CD4-positive, alpha-beta T cell treated with Interleukin-12 subunit alpha and Interleukin-12 subunit beta, for 1 hour (primary cell): Measurements from ENCODE around the gene ORM2.
"Not testable (repeated sequence)": the region's sequence is repeated elsewhere in the genome, so short reads cannot be mapped to it uniquely, and the experiment has no call there.

Source experiments
- DNase-seq: peaks from one replicate; pipeline ENCODE4 v3.0.0-alpha.2; 2020

ORM2 gene

DNA sequence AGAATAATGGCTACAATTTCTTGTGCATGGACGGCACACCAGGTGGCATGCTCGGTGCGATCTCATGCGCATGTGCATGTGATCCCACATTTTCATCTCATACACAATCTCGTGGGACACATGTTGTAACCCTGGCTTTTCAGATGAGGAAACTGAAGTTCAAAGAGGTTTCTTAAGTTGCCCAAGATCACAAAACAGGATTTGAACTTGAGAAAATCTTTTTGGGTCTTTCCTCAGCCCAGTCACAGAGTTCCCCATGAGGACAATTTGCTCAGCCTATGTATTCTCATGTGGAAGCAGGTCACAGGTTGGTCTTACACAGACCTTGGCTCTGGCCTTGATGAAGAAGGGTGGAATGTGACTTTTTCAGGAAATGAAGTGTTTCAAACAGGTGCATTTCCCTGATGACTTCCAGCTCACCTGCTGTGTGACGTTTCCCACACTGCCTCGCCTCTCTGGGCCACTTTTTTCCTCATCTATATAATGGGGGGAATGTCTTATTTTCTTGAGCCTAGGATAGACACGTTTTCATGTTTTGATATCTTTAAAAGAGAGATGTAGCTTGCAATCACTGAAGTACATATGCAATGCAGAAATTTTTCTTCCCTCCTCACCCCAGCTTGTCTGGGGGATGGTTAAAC lies 13.8 kb upstream of the ORM2 start:
- DNase-seq, result no peak

DNA sequence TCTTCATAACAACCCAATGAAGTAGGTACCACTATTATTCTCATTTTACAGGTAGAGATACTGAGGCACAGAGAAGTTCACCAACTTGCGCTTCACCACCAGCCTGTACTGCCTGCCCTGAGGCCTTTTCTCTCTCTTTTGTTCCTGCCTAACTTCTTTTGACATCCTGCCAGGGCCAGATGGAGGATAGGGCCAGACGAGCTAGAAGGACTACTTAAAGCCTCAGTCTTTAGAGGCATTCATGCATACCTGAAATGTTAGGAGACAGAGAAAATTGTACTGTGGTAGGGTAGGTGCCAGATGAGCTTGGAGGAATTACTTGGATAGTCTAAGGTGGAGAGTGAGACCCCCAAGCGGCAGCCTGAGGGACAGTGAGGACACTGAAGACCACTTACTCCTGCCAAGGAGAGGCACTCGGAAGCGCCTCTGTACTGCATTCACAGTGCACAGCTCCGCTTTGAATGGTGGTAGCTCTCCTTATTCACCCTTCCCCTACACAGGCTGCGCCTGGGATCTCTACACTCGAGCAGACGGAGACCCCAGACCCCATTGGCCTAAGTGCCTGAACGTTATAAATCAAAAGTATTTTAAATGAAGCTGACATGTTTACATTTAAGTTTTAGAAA lies 13.0 kb upstream of the ORM2 start:
- no peak for DNase-seq

DNA sequence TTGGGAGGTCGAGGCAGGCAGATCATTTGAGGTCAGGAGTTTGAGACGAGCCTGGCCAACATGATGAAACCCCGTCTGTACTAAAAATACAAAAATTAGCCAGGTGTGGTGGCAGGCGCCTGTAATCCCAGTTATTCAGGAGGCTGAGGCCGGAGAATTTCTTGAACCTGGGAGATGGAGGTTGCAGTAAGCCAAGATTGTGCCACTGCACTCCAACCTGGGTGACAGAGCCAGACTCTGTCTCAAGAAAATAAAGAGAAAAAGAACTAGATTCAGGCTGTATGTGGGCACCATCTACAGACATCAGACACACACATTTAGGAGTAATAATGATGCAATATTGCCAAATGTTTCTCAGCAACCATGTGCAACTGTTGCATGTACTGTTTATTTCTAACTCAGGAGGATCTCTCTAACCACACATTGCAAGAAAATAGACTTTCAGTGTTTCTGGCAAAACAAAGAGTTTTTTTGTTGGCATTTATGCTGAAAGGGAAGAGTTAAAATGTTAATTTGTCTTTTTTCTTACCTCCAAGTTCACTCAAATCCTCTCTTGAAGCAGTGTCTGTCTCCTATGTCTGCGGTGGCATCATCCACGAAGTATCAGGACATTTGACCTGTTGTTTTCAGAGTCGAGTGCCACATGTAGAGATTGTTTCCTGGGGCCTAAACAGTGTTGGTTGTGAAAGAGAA lies 11.9 kb upstream of the ORM2 start:
- no peak for DNase-seq

DNA sequence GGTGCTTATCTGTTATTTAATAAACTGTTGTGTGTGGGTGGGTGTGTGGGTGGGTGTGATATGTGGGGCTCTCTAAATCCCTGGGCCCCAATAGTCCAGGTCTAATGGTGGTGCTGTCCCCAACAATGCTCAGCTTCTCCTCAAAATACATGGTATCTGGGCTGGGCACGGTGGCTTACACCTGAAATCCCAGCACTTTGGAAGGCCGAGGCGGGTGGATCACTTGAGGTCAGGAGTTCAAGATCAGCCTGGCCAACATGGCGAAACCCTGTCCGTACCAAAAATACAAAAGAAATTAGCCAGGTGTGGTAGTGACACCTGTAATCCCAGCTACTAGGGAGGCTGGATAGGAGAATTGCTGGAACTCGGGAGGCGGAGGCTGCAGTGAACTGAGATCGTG lies 11.3 kb upstream of the ORM2 start:
- DNase-seq, result no peak

DNA sequence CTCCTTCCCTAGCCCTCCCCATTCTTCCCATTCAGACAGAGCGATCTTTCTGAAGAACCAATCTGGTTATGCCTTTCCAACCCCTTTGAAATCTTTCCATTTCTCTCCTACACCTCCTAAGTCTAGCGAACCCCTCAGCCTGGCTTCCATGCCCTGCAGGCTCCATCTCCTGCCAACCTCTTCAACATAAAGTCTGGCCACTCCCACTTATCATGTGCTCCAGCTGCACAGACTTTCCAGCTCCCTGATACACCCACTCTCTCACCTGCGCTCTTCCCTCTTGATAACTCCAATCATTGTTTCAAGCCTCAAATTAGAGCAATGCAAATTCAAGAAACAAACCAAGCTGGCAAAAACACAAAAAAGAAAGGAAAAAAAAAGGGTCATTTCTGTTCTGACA lies 10.5 kb upstream of the ORM2 start:
- DNase-seq, result no peak

DNA sequence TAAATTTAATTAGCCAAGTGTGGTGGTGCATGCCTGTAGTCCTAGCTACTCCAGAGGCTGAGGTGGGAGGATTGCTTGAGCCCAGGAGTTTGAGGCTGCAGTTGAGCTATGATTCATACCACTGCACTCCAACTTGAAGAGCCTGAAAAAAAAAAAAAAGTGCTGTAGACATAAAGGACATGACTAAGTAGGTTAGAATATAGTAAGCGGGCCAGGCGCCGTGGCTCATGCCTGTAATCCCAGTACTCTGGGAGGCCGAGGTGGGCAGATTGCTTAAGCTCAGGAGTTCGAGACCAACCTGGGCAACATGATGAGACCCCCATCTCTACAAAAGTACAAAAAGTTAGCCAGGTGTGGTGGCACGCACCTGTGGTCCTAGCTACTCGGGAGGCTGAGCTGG lies 9.0 kb upstream of the ORM2 start:
- not testable (repeated sequence) for DNase-seq

DNA sequence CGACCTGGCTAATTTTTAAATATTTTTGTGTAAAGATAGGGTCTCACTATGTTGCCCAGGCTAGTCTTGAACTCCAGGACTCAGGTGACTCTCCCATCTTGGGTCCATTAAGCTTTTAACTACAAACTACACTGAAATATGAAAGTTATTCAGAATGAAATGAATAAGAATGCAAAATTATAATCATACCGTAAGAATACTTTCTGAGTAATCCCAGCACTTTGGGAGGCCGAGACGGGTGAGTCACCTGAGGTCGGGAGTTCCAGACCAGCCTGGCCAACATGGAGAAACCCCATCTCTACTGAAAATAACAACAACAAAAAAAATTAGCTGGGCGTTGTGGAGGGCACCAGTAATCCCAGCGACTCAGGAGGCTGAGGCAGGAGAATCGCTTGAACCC lies 7.9 kb upstream of the ORM2 start:
- no peak for DNase-seq

DNA sequence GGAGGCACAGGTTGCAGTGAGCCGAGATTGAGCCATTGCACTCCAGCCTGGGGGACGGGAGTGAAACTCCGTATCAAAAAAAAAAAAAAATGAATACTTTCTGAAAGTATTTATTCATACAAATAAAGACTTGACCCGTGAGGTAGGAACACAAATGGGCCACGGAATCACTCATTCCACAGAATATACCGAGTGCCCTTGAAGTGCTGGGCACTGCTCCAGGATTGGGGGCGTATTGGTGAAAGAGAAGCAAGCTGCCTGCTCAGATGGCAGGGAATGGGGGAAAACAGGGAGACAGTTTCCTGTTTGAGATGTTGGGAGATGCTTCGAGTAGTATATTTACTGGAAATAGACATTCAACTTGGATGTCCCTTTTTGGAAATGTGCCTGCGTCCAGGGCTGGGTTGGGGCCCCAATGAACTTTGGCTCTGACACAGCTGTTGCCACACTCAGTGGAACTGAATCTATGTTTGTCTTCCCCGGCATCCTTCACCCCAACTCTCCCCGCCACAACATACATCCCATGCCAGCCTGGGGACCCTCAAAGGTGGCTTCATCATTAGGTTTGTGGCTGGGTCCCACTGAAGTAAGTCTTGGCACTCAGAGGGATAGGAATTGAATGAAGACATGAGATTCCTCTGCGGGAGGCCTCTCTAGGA lies 7.4 kb upstream of the ORM2 start:
- DNase-seq, result not testable (repeated sequence)

DNA sequence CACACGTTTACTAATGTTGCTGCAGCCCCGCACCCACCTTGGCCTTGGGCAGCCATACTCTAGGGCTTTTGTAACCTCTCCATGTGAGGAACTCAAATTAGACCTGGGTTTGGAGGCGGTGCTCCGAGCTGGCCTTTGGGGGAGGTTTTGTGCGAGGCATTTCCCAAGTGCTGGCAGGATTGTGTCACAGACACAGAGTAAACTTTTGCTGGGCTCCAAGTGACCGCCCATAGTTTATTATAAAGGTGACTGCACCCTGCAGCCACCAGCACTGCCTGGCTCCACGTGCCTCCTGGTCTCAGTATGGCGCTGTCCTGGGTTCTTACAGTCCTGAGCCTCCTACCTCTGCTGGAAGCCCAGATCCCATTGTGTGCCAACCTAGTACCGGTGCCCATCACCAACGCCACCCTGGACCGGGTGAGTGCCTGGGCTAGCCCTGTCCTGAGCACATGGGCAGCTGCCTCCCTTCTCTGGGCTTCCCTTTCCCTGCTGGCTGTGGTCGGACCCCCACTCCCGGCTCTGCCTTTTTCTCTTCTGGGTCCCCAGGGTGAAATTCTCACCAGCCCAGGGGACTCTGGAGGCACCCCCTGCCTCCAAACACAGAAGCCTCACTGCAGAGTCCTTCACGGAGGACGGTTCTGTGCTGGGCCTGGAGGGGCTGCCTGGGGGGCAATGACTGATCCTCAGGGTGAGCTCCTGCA lies 6.7 kb upstream of the ORM2 start, which contains the start of gene ORM1:
Gene ORM1, plus strand, starts transcription at position 268 of the 701 bp plus-strand sequence. Its CDS starts 36 bp downstream, at position 304.
- not testable (repeated sequence) for DNase-seq

DNA sequence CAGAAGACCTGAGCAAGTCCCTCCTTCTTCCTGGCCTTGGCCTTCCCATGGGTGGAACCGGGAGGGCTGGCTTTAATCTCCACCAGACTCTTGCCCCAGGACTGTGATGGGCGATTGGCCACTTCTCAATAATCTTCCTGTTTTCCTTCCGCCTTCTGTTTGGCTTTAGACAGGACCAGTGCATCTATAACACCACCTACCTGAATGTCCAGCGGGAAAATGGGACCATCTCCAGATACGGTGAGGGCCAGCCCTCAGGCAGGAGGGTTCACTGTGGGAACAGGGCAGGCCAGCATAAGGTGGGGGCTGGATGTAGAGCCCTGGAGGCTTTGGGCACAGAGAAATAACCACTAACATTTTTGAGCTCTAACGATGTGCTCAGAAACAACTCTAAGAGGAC lies 5.8 kb upstream of the ORM2 start:
- not testable (repeated sequence) for DNase-seq

DNA sequence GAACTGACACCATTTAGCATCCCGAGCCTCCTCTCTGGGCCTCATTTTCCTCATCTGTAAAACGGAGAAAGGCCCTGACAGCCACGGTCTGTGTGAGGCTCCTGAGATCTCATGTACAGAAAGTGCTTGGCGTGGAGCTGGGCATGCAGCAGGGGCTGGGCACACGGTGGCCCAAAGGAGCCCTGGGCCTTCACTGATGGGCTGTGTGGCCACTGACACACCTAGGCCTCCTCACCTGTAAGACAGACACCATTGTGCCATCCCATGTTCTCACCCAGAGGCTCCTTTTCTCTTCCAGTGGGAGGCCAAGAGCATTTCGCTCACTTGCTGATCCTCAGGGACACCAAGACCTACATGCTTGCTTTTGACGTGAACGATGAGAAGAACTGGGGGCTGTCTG lies 5.2 kb upstream of the ORM2 start:
- DNase-seq, result no peak

DNA sequence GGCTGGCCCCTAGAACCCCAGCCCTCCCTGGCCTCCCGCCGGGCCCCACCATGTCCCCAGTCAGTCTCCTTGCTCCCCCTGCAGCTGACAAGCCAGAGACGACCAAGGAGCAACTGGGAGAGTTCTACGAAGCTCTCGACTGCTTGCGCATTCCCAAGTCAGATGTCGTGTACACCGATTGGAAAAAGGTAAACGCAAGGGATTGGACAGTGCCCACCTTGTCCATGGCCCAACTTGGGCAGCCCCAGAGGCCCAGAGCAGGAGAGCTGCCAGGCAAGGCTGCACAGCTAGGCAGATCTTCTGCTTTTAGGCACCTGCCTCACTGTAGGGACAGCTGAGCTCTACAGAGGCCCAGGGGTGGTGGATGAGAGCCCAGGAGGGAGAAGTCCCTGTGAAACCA lies 4.7 kb upstream of the ORM2 start:
- not testable (repeated sequence) for DNase-seq

DNA sequence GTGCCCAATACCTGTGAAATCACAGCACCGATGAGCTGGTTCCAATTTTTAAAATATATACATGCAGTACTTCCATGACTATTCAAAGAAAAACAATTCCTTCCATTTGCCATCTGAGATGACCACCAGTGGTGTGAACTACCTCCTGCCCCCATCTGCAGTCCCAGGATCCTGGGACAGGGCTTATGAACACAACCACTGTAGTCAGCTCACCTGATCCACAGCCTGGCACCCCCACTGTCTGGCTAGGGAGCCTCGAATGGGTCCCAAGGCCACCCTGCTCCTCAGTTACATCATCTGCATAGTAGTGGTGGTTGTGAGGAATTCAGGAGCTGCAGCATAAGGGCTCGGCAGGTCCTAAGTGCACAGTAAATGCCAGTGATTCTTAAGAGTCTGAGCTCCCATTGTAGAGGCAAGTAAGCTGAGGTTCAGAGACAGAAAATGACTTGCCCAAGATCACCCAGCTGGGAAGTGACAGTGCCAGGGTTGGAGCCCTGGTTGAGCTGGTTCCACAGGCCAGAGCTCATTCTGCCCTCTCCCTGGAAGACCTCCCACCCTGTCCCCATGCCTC lies 3.9 kb upstream of the ORM2 start:
- DNase-seq, result not testable (repeated sequence)

DNA sequence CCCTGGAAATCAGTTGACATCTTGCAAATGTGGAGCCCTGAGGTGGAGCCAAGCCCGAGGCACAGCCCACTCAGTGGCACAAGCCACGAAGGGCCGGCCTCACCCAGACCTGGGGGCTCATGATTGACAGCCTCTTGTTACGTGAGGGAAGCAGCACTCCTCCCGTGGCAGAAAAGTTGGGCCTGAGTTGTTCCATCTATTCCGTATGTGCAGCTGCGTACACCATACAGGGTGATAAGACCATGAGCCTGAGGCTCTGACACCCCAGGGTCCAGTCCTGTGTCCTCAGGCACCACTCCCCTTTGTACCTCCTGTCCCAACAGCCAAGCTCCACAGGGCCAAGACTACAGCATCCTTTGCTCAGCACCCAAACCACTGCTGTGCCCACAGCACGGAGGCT lies 1.9 kb upstream of the ORM2 start:
- no peak for DNase-seq

DNA sequence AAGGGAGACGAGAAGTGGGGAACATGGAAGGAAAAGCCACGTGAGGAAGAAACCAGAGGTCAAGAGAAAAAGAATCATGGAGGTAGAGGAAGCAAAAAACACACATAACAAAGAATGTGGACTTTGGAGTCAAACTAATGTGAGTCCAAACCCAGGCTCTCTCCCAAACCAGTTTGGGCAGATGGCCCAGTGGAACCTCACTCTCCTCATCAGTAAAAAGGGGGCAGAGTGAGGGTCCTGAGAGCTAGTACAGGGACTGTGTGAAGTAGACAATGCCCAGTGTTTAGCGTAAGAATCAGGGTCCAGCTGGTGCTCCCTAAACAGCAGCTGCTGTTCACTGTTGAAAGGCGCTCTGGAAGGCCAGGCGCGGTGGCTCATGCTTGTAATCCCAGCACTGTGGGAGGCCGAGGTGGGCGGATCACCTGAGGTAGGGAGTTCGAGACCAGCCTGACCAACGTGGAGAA lies 1.3 kb upstream of the ORM2 start:
- not testable (repeated sequence) for DNase-seq

DNA sequence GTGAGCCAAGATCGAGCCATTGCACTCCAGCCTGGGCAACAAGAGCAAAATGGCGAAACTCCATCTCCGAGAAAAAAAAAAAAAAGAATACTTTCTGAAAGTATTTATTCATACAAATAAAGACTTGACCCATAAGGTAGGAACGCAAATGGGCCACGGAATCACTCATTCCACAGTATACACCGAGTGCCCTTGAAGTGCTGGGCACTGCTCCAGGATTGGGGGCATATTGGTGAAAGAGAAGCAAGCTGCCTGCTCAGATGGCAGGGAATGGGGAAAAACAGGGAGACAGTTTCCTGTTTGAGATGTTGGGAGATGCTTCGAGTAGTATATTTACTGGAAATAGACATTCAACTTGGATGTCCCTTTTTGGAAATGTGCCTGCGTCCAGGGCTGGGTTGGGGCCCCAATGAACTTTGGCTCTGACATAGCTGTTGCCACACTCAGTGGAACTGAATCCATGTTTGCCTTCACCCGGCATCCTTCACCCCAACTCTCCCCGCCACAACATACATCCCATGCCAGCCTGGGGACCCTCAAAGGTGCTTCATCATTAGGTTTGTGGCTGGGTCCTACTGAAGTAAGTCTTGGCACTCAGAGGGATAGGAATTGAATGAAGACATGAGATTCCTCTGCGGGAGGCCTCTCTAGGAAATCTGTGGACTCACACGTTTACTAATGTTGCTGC lies 588 bp upstream of the ORM2 start:
- not testable (repeated sequence) for DNase-seq

DNA sequence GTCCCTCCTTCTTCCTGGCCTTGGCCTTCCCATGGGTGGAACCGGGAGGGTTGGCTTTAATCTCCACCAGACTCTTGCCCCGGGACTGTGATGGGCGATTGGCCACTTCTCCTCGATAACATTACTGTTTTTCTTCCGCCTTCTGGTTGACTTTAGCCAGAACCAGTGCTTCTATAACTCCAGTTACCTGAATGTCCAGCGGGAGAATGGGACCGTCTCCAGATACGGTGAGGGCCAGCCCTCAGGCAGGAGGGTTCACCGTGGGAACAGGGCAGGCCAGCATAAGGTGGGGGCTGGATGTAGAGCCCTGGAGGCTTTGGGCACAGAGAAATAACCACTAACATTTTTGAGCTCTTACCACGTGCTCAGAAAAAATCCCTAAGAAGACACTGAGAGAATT lies 967 bp downstream of the ORM2 start:
- DNase-seq, result no peak

DNA sequence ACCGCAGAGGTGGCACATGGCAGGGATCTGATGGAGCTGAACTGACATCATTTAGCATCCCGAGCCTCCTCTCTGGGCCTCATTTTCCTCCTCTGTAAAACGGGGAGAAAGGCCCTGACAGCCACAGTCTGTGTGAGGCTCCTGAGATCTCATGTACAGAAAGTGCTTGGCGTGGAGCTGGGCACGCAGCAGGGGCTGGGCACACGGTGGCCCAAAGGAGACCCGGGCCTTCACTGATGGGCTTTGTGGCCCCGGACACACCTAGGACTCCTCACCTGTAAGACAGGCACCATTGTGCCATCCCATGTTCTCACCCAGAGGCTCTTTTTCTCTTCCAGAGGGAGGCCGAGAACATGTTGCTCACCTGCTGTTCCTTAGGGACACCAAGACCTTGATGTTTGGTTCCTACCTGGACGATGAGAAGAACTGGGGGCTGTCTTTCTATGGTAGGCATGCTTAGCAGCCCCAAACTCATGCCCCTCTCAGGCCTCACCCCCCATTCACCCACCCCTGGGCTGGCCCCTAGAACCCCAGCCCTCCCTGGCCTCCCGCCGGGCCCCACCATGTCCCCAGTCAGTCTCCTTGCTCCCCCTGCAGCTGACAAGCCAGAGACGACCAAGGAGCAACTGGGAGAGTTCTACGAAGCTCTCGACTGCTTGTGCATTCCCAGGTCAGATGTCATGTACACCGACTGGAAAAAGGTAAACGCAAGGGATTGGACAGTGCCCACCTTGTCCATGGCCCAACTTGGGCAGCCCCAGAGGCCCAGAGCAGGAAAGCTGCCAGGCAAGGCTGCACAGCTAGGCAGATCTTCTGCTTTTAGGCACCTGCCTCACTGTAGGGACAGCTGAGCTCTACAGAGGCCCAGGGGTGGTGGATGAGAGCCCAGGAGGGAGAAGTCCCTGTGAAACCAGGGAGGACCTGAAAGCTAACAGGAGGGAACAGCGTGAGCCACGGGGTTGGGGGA lies 1.8 kb downstream of the ORM2 start:
- DNase-seq, result not testable (repeated sequence)

DNA sequence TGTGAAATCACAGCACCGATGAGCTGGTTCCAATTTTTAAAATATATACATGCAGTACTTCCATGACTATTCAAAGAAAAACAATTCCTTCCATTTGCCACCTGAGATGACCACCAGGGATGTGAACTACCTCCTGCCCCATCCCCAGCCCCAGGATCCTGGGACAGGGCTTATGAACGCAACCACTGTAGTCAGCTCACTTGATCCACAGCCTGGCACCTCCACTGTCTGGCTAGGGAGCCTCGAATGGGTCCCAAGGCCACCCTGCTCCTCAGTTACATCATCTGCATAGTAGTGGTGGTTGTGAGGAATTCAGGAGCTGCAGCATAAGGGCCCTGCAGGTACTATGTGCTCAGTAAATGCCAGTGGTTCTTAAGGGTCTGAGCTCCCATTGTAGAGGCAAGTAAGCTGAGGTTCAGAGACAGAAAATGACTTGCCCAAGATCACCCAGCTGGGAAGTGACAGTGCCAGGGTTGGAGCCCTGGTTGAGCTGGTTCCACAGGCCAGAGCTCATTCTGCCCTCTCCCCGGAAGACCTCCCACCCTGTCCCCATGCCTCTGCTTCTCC lies 2.9 kb downstream of the ORM2 start:
- not testable (repeated sequence) for DNase-seq

DNA sequence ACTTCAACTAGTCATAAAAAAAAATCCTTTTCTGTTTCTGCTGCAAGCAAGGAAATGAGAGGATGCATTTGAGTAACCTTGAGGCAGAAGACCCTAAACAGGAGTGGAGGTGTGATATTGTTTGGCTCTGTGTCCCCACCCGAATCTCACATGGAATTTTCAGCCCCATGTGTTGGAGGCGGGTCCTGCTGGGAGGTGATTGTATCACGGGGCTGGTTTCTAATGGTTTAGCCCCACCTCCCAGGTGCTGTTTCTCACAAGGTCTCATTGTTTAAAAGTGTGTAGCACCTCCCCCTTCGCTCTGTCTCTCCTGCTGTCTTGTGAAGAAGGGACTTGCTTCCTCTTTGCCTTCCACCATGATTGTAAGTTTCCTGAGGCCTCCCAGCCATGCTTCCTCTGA lies 4.0 kb downstream of the ORM2 start:
- DNase-seq, result not testable (repeated sequence)
